KOPT-K1 (cell line): ENCODE measurements around the gene SARS2.
"Not testable (repeated sequence)": the region's sequence is repeated elsewhere in the genome, so short reads cannot be mapped to it uniquely, and the experiment has no call there.

Source experiments
- H3K27ac ChIP-seq: fragments of 200-600 bp; sonication (generic); 2 replicates; pipeline ENCODE4 v1.5.1; 2016; ENCODE audit warnings: antibody characterized with exemption, mild to moderate bottlenecking, low read depth, low read length; ENCODE audit not compliant: poor library complexity, severe bottlenecking
- H3K36me3 ChIP-seq: fragments of 200-600 bp; sonication (generic); 2 replicates; pipeline ENCODE4 v1.5.1; 2017; ENCODE audit warnings: antibody characterized with exemption, mild to moderate bottlenecking, low read length, moderate library complexity; ENCODE audit not compliant: insufficient read depth
- H3K9me3 ChIP-seq: fragments of 200-600 bp; sonication (generic); 2 replicates; pipeline ENCODE4 v1.5.1; 2017; ENCODE audit warnings: antibody characterized with exemption, low read length, mild to moderate bottlenecking; ENCODE audit not compliant: insufficient read depth, poor library complexity, severe bottlenecking

Gene SARS2

DNA sequence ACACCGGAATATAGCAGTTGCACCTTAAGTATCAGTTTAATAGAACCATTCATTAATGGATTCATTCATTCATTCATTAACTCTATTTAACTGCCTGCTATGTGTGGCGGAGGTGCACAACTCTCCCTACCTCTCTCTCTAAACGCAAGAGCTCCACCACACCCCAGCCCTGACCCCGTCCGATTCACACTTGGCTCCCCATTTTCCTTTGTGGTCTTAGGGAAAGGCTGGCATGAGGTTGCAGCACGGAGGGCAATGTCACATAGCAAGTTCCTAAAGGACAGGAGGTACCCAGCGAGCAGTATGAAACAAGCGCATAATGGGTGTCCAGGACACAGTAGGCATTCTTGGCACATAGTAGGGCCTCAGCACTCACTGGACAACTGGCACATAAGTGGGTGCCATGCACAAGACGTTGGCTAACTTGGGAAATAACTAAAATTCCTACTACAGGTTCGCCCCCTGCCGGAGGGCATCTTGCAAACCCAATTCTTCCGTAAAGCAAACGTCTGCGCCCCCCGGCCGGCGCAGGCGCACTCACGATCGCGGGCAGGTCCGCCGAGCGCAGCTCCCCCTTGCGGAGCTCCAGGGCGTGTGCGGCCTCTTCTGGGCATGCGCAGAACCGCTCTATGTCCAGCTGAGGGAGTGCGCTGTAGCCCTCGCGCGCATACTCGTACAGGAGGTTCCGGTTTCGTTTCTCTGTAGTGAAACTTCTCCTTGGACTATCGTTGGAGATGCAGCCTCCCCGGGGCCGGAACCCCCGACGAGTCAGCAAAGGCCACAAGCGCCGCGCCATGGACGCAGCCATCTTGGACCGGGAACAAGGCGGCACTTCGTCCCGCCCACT, at the start of gene SARS2:
SARS2 (minus strand) TSS at position 835 of the 847 bp plus-strand sequence; CDS start at position 808, 27 bp downstream.
- H3K9me3 ChIP-seq, result peaks cover 12% of the 10 kb centered on the region
- peak within 1 kb of the TSS; percentile 76 for H3K27ac ChIP-seq
- H3K36me3 ChIP-seq, result peaks cover 42% of the 10 kb centered on the region

GRCh38 chr19:38979812-38980211, 49.2 kb upstream of the SARS2 start:
- peaks cover 19% of the 10 kb centered on the region for H3K9me3 ChIP-seq
- no peak overlapping the region for H3K27ac ChIP-seq
- H3K36me3 ChIP-seq, result no peaks in the 10 kb centered on the region

- Histone ChIP-seq H3K27ac (no peak overlapping the region), H3K36me3 (no peaks in the 10 kb centered on the region), H3K9me3 (peaks cover 19% of the 10 kb centered on the region)
Measured at GRCh38 chr19:38978326-38978689, 47.7 kb upstream of the SARS2 start.

DNA sequence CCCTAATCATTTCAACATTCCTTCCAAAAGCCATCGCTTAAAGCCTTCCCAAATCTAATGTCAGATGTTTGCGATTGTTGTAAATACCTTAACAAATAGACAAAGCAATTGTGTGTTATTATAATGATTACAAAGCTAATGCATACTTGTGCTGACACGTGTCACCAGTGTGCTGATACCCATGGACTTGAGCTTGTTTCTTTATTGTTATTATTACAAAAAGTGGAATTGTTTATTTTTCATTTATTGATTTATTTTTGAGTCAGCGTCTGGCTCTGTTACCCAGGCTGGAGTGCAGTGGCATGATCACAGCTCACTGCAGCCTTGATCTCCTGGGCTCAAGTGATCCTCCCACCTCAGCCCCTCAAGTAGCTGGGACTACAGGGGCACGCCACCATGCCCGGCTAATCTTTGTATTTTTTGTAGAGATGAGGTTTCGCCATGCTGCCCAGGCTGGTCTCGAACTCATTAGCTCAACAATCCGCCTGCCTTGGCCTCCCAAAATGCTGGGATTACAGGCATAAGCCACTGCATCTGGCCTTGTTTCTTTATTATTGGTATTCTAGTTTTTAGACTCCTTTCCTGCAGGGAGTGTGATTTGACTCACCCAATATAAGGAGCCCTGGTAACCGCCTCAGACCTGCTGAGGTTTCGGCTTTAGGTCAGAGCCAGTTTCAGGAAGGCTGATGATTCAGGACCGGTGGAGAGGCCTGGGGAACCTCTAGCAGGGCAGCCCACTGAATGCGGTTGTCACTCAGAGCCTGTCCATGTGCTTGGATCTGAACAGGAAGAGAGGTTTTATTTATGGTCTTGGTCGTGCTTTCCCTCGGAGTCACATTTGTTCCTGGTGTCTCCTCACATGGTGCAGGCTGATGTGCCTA, 47.1 kb upstream of the SARS2 start:
- H3K36me3 ChIP-seq, result no peaks in the 10 kb centered on the region
- H3K27ac ChIP-seq, result no peak overlapping the region

DNA sequence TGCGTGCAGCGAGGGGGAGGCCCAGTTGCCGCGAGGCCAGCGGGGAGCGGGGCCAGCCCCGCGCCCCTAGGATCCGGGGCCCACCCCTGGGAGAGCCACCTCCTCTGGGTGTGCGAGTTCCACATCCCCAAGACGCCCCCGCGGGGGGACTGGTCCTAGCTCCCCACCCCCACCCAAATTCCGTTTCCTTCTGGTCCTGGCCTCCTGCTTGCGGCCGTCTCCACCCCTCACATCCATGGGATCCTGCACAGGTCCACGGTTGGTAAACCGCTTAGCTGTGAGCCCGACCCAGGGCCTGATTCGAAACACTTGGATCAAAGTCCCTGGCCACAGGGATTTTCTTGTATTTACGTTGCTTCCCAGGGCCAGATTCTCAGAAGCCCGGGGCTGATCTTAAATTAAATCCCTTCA, 45.3 kb upstream of the SARS2 start:
- Histone ChIP-seq H3K9me3 (peaks cover 14% of the 10 kb centered on the region), H3K36me3 (no peaks in the 10 kb centered on the region), H3K27ac (no peak overlapping the region)

More for the DNA sequence above, 47.1 kb upstream of the SARS2 start:
- peaks cover 19% of the 10 kb centered on the region for H3K9me3 ChIP-seq

GRCh38 chr19:38975214-38975860, 44.8 kb upstream of the SARS2 start, which contains the start of gene FBXO17:
Gene FBXO17 (minus strand): TSS chr19:38975742. CDS start chr19:38950319, 25,423 bp downstream.
- no peaks in the 10 kb centered on the region for H3K36me3 ChIP-seq
- no peak within 1 kb of the TSS for H3K27ac ChIP-seq
- peaks cover 9% of the 10 kb centered on the region for H3K9me3 ChIP-seq

- Histone ChIP-seq H3K27ac (no peak overlapping the region), H3K9me3 (peaks cover 2% of the 10 kb centered on the region), H3K36me3 (no peaks in the 10 kb centered on the region)
Measured at GRCh38 chr19:38974624-38975213, 44.2 kb upstream of the SARS2 start.

DNA sequence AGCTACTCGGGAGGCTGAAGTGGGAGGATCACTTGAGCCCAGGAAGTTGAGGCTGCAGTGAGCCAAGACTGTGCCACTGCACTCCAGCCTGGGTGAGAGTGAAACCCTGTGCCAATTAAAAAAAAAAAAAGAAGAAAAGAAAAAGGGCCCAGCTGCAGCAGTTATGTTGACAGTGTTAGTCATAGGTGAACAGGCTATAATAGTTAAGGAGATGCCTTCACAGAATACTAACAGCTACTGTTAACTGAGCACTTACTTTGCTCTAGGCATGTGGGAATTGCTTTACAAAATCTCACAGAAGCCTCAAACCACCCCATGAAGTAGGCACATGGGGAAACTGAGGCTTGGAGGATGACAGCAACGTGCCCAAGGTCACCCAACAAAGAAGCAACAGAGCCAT, 41.1 kb upstream of the SARS2 start:
- no peaks in the 10 kb centered on the region for H3K9me3 ChIP-seq
- H3K36me3 ChIP-seq, result no peaks in the 10 kb centered on the region
- H3K27ac ChIP-seq, result no peak overlapping the region

GRCh38 chr19:38970664-38971532, 40.3 kb upstream of the SARS2 start:
- H3K36me3 ChIP-seq, result no peaks in the 10 kb centered on the region
- H3K9me3 ChIP-seq, result no peaks in the 10 kb centered on the region
- H3K27ac ChIP-seq, result no peak overlapping the region

GRCh38 chr19:38966149-38966548, 35.6 kb upstream of the SARS2 start:
- not testable (repeated sequence) for H3K36me3 ChIP-seq, H3K27ac ChIP-seq, H3K9me3 ChIP-seq

DNA sequence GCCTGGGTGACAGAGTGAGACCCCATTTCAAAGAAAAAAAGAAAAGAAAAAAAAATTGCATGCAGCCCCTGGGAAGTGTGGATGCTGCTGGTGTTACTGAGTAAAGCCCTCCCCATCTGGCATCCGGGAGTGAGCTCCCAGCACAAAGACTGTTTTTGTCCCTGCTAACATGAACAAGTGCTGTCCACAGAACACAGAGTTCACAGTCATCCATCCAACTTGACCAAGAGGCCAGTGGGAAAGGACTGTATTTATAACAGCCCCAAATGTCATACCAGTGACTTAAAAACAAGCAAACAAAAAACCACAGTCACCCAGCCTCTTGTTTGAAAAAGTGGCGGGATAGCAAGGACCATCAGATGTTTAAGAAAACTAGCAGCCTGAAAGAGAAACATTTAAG, 34.2 kb upstream of the SARS2 start:
- no peak overlapping the region for H3K27ac ChIP-seq
- no peaks in the 10 kb centered on the region for H3K36me3 ChIP-seq
- H3K9me3 ChIP-seq, result no peaks in the 10 kb centered on the region

GRCh38 chr19:38959618-38960017, 29.1 kb upstream of the SARS2 start:
- no peaks in the 10 kb centered on the region for H3K9me3 ChIP-seq

GRCh38 chr19:38958301-38958700, 27.7 kb upstream of the SARS2 start:
- no peaks in the 10 kb centered on the region for H3K9me3 ChIP-seq
- H3K27ac ChIP-seq, result no peak overlapping the region
- H3K36me3 ChIP-seq, result no peaks in the 10 kb centered on the region

More at GRCh38 chr19:38959618-38960017, 29.1 kb upstream of the SARS2 start:
- no peaks in the 10 kb centered on the region for H3K36me3 ChIP-seq
- H3K27ac ChIP-seq, result no peak overlapping the region

DNA sequence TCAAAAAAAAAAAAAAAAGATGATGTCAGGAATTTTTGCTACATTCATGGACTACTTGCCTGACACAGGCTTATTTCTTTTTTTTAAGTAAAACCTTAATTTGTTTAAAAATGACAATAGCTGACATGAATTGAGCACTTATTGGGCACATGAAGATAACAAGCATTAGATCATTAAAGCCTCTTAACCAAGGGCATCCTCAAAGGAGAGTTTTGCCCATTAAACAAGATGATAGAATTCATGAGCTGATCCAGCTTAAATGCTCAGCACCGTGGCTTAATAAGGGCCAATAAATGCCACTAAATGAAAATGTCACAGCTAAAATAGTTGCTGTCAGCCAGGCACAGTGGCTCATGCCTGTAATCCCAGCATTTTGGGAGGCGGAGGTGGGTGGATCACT, 25.7 kb upstream of the SARS2 start:
- Histone ChIP-seq H3K27ac (no peak overlapping the region), H3K36me3 (no peaks in the 10 kb centered on the region), H3K9me3 (no peaks in the 10 kb centered on the region)
